Stimulated activated CD4-positive, alpha-beta T cell treated with anti-CD3 and anti-CD28 coated beads, Interleukin-12 subunit alpha, Interleukin-12 subunit beta, amount 100 ng/mL, for 48 hours (primary cell): ENCODE data around the gene FAM186B.

ENCODE experiments used
- DNase-seq, 3 donors: peaks; one replicate each; pipeline ENCODE4 v3.0.0-alpha.2; 2020; ENCODE audit warnings: low read depth in 2 of 3, low spot score in 1 of 3

The FAM186B gene

DNA sequence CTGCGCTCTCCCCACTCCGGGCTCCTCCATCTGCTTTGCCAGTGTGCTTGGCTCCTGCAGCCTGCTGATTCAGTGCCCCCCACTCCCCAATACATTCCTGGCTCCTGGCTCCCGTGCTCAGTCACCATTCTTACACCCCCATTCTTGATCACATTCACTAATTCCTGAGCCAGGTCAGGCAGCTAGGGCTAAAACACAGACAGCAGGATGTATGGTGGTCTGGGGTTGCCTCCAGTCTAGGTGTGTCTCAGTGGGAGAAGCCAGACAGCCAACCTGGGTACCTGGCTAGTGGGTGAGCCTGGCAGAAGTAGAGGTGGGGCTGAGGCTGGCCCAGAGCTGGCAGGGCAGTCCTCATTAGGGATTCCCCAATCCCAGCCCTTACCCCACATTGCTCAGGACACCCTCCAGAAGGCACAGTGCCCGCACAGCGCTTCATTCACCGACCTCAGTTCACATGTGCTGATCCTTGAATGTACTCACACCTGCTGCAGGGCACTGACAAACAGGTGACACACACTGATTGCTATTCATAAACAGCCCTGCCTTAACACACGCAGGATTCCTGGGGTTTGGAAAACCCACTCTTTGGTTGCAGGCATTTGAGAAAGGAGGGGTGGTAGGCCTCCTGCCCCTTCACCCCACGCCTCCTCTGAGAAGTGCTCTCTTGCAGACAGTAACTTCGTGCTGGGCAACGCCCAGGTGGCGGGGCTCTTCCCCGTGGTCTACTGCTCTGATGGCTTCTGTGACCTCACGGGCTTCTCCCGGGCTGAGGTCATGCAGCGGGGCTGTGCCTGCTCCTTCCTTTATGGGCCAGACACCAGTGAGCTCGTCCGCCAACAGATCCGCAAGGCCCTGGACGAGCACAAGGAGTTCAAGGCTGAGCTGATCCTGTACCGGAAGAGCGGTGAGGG is 65.0 kb downstream of the FAM186B start:
- DNase-seq = no peak

DNA sequence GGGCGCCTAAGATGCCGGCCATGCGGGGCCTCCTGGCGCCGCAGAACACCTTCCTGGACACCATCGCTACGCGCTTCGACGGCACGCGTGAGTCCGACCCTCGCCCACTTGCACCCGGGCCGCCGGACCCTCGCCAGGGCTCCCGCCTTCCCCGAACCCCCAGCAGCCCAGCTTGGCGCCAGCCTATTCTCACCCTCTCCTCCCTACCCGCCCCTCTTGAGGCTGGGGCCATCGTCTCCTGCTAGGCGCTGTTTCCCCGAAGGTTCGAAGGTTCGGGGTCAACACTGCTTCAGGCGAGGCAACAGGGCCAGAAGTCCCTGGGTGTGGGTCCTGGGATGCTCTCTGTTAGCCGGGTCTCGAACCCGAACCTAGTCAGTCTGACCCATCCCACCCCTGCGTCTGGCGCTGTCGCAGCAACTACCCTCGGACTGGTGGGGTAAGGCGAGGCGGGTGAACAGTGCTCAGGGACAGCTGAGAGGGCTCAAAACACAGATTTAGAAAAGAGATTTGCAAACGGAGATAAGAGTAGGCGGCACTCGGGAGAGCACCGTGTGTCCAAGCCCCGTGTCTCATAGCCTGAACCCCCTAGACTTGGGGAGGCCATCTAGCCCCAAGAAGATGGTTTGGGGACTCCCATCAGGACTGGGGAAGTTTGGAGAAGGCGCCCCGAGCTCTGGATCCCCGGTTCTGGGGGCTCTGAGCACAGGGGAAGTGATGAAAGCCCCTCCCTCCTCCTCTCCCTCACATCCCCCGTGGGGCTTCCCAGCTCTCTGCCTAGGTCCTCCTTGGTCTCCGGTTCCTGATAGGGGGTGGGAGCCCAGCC is 65.8 kb downstream of the FAM186B start:
- DNase-seq = no peak

DNA sequence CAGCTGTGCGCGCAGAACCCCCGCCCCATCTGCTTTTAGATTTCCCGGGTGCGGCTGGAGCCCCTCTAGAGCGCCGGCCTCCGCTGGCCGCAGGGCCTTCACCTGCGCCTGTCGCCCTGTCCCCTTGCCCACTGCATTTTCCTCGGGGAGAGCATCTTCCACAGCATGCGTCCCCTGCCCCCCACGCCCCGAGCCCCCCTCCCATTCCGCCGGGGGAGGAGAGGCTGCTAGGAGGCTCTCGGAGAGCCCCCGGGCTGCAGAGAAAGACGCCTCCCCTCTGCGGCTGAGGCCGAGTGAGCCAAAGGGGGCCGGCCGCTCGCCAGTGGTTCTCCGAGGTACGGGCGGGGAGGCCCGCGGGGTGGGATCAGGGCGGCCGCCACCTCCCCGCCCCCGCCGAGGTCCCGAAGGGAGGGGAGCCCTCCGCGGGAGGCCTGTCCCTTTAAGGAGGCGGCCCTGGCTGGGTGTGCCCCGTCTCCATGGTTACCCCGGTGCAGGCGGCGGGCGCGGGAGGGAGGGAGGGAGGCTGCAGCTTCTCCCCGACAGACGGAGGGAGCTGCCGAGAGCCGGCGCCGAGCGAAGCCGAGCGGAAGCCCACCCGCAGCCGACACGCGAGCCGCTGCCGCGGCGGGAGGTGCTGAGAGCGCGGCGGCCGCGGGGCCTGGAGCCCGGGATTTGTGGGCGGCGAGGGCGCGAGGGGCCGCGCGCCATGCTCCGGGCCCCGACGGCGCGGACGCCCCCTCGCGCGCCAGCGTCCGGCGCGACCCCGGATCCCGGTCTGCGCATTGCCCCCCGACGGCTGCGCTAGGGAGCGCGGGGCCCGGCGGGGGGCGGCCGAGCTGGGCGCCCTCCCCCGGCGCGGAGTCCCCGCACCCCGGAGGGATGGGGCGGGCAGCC is 66.7 kb downstream of the FAM186B start, which contains the start of gene KCNH3:
TSS of gene KCNH3 (plus strand) at position 521 of the 894 bp plus-strand sequence. CDS start 387 bp downstream, outside the sequence.
- DNase-seq = peak; percentile 57 to 76 (median 68)

DNA sequence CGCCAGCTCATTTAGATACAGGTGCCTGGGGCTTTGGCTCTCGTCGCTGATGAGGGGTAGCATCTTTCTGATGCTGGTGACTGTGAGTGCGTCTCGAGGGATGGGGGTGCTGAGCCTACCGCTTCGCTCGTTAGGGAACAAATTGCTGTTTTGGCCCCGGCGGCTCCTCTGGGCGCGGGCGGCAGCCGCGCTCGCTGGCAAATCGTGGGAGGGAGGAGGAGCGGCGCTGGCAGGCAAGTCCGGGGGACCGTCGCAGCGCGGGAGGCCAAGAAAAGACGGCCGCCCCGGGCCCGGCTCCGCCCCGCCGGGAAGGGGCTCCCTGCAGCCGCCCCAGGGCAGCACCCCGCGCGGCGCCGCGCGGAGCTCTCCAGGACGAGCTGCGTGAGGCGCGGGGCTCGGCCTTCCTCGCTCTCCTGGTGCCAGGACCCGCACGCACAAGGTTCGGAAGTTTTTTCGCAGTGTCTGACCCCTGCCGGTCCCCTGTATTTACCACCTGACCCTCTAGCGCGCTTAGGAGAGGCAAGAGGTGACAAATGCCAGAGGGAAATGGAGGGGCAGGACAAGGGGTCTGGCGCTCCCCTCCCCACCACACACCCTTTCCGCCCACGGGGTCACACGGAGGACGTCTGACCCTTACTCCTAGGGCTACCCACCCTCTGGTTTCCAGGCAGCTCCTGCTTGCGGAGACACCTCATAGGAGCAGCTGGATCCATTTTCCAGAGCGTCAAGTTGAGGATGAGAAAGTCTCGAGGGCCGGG is 67.5 kb downstream of the FAM186B start:
- DNase-seq = peak in 1 of 3 donors; percentile 20
